Measurements from ENCODE around the gene ASTN2.
"Not testable (repeated sequence)": the region's sequence is repeated elsewhere in the genome, so short reads cannot be mapped to it uniquely, and the experiment has no call there.

ASTN2 gene

GRCh38 chr9:116837018-116837989 lies 577.6 kb downstream of the ASTN2 start:
- Histone ChIP-seq H3K9ac (ENCODE audit: low read length) (no peak overlapping the region), H3K4me3 (ENCODE audit: low read length) (no peak overlapping the region), H3K9me3 (replicated peaks; ENCODE audit: insufficient read depth, low read length) (no peaks in the 10 kb centered on the region), H3K27me3 (replicated peaks; ENCODE audit: insufficient read depth, low read length) (no peaks in the 10 kb centered on the region), H4K20me1 (ENCODE audit: insufficient read depth, low read length) (no peaks in the 10 kb centered on the region), H2AFZ (ENCODE audit: low read length) (no peak overlapping the region), H3K27ac (ENCODE audit: low read length) (no peak overlapping the region), H3K4me2 (ENCODE audit: low read depth, low read length) (no peak overlapping the region), H3K79me2 (ENCODE audit: low read length) (no peaks in the 10 kb centered on the region), H3K4me1 (ENCODE audit: low read length) (no peaks in the 10 kb centered on the region), H3K9me2 (replicated peaks; ENCODE audit: insufficient read depth, low read length) (no peaks in the 10 kb centered on the region), H3K36me3 (replicated peaks; ENCODE audit: insufficient read depth, low read length) (no peaks in the 10 kb centered on the region), H3F3A (ENCODE audit: insufficient read depth, low read length) (no peaks in the 10 kb centered on the region)
- DNase-seq = no peak
- TF ChIP-seq EZH2 (optimal IDR thresholded peaks at IDR 0.05; ENCODE audit: low read depth, low read length) = no peak
- no peak for TF ChIP-seq EZH2phosphoT487 (IDR thresholded peaks at IDR 0.05; ENCODE audit: low read length)
- TF ChIP-seq CTCF (IDR thresholded peaks at IDR 0.05; ENCODE audit: low read length) = no peak

- H3K4me2 ChIP-seq (ENCODE audit: low read depth, low read length); H3K9me2 ChIP-seq (replicated peaks; ENCODE audit: insufficient read depth, low read length); H3K9ac ChIP-seq (ENCODE audit: low read length); H3K27ac ChIP-seq (ENCODE audit: low read length); H2AFZ ChIP-seq (ENCODE audit: low read length); H3K4me3 ChIP-seq (ENCODE audit: low read length); H3K9me3 ChIP-seq (replicated peaks; ENCODE audit: insufficient read depth, low read length); H3K4me1 ChIP-seq (ENCODE audit: low read length); H4K20me1 ChIP-seq (ENCODE audit: insufficient read depth, low read length); H3K79me2 ChIP-seq (ENCODE audit: low read length); H3F3A ChIP-seq (ENCODE audit: insufficient read depth, low read length); DNase-seq; H3K36me3 ChIP-seq (replicated peaks; ENCODE audit: insufficient read depth, low read length); H3K27me3 ChIP-seq (replicated peaks; ENCODE audit: insufficient read depth, low read length): not testable (repeated sequence)
Measured at GRCh38 chr9:116830321-116830720, 584.5 kb downstream of the ASTN2 start.

GRCh38 chr9:116821633-116822229 lies 593.1 kb downstream of the ASTN2 start:
- H3K9me3 ChIP-seq (replicated peaks; ENCODE audit: insufficient read depth, low read length) = no peaks in the 10 kb centered on the region
- no peaks in the 10 kb centered on the region for H3K27me3 ChIP-seq (replicated peaks; ENCODE audit: insufficient read depth, low read length)
- no peaks in the 10 kb centered on the region for H3K79me2 ChIP-seq (ENCODE audit: low read length)
- no peak overlapping the region for H2AFZ ChIP-seq (ENCODE audit: low read length)
- TF ChIP-seq EZH2phosphoT487 (IDR thresholded peaks at IDR 0.05; ENCODE audit: low read length) (no peak), EZH2 (optimal IDR thresholded peaks at IDR 0.05; ENCODE audit: low read depth, low read length) (no peak), CTCF (IDR thresholded peaks at IDR 0.05; ENCODE audit: low read length) (no peak)
- H3K36me3 ChIP-seq (replicated peaks; ENCODE audit: insufficient read depth, low read length) = no peaks in the 10 kb centered on the region
- H4K20me1 ChIP-seq (ENCODE audit: insufficient read depth, low read length) = no peaks in the 10 kb centered on the region
- H3K4me1 ChIP-seq (ENCODE audit: low read length) = no peaks in the 10 kb centered on the region
- no peak overlapping the region for H3K4me3 ChIP-seq (ENCODE audit: low read length)
- no peak overlapping the region for H3K27ac ChIP-seq (ENCODE audit: low read length)
- no peaks in the 10 kb centered on the region for H3F3A ChIP-seq (ENCODE audit: insufficient read depth, low read length)
- no peak overlapping the region for H3K9ac ChIP-seq (ENCODE audit: low read length)
- no peak for DNase-seq
- H3K4me2 ChIP-seq (ENCODE audit: low read depth, low read length) = no peak overlapping the region
- H3K9me2 ChIP-seq (replicated peaks; ENCODE audit: insufficient read depth, low read length) = no peaks in the 10 kb centered on the region

- H3K36me3 ChIP-seq (replicated peaks; ENCODE audit: insufficient read depth, low read length) = no peaks in the 10 kb centered on the region
- no peak overlapping the region for H3K4me3 ChIP-seq (ENCODE audit: low read length)
- no peak overlapping the region for H3K9ac ChIP-seq (ENCODE audit: low read length)
- no peaks in the 10 kb centered on the region for H3K4me1 ChIP-seq (ENCODE audit: low read length)
- no peaks in the 10 kb centered on the region for H3K79me2 ChIP-seq (ENCODE audit: low read length)
- H3K9me2 ChIP-seq (replicated peaks; ENCODE audit: insufficient read depth, low read length) = no peaks in the 10 kb centered on the region
- no peak overlapping the region for H3K27ac ChIP-seq (ENCODE audit: low read length)
- H2AFZ ChIP-seq (ENCODE audit: low read length) = no peak overlapping the region
- no peaks in the 10 kb centered on the region for H3K27me3 ChIP-seq (replicated peaks; ENCODE audit: insufficient read depth, low read length)
- H3K4me2 ChIP-seq (ENCODE audit: low read depth, low read length) = no peak overlapping the region
- DNase-seq = no peak
- no peaks in the 10 kb centered on the region for H3K9me3 ChIP-seq (replicated peaks; ENCODE audit: insufficient read depth, low read length)
- no peaks in the 10 kb centered on the region for H4K20me1 ChIP-seq (ENCODE audit: insufficient read depth, low read length)
- no peaks in the 10 kb centered on the region for H3F3A ChIP-seq (ENCODE audit: insufficient read depth, low read length)
- TF ChIP-seq EZH2phosphoT487 (IDR thresholded peaks at IDR 0.05; ENCODE audit: low read length) = no peak
- no peak for TF ChIP-seq EZH2 (optimal IDR thresholded peaks at IDR 0.05; ENCODE audit: low read depth, low read length)
- no peak for TF ChIP-seq CTCF (IDR thresholded peaks at IDR 0.05; ENCODE audit: low read length)
Measured at GRCh38 chr9:116819116-116819515, 595.7 kb downstream of the ASTN2 start.

All from MM.1S (cell line).